ENCODE data around the gene SDHAF2.

DNA sequence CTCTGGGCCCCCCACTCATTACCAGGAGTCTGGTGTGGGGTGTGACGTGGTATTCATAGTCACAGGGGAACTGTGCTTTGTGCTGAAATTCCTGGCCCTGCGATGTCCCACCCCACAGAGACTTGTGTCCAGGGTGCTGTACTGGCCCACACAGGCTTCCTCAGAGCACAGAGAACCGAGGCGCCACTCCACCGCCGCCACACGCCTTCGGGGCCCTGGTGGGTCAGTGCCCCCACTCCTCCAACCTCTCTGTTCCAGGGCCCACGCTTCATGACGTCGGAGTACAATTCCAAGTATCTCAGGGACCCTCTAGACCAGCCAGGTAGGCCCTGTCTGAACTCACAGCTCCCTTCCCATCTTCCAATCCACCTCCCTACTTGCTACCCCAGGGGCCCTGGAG is 55.2 kb downstream of the SDHAF2 start:
- TF ChIP-seq, protein P1, sequence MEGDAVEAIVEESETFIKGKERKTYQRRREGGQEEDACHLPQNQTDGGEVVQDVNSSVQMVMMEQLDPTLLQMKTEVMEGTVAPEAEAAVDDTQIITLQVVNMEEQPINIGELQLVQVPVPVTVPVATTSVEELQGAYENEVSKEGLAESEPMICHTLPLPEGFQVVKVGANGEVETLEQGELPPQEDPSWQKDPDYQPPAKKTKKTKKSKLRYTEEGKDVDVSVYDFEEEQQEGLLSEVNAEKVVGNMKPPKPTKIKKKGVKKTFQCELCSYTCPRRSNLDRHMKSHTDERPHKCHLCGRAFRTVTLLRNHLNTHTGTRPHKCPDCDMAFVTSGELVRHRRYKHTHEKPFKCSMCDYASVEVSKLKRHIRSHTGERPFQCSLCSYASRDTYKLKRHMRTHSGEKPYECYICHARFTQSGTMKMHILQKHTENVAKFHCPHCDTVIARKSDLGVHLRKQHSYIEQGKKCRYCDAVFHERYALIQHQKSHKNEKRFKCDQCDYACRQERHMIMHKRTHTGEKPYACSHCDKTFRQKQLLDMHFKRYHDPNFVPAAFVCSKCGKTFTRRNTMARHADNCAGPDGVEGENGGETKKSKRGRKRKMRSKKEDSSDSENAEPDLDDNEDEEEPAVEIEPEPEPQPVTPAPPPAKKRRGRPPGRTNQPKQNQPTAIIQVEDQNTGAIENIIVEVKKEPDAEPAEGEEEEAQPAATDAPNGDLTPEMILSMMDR (IDR thresholded peaks at IDR 0.05; ENCODE audit: low read depth, low read length), result no peak
- no peak for TF ChIP-seq POLR2A (IDR thresholded peaks at IDR 0.05; ENCODE audit: extremely low read depth, insufficient read length)

Measured in NB4 (cell line).